ENCODE results near the gene TRIM3.

Gene TRIM3

DNA sequence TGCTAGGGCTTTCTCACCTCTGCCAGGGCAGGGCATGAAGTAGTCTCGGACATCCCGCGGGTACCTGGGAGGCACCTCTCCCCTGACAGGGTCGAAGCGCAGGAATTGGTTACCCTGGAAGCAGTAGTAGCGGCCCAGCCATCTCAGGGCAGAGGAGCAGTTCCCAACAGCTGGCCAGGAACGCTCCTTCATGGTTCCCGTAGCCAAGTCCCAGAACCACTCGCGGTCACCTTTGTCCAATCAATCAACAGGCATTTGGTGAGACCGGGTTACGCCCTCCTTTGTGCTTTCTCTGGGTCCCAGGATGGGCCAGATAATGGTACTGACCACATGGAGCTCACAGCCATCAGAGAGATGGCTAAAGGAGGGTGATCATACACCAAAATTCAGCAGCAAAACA, 36.3 kb downstream of the TRIM3 start:
- DNase-seq: no peak

GRCh38 chr11:6433998-6434660, 39.6 kb downstream of the TRIM3 start:
- DNase-seq: peak; percentile 37

DNA sequence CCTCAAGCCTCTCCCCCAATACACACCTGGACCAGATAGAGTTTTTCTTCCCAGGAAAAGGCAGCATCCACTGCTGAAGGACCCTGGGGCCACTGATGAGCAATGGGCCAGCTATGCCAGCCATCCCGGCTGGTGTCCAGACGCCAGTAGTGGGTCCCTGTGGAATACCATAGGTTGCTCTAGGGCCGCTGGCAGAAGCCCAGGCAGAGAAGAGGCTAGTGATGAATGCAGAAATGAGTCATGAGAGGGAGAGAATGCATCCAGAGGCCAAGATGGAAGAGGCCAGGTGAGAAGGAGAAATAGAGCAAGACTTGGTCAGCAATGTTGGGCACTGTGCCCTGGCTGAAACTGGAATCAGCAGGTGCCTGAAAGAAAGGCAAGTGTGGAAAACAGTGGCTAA, 41.9 kb downstream of the TRIM3 start:
- DNase-seq: no peak

DNA sequence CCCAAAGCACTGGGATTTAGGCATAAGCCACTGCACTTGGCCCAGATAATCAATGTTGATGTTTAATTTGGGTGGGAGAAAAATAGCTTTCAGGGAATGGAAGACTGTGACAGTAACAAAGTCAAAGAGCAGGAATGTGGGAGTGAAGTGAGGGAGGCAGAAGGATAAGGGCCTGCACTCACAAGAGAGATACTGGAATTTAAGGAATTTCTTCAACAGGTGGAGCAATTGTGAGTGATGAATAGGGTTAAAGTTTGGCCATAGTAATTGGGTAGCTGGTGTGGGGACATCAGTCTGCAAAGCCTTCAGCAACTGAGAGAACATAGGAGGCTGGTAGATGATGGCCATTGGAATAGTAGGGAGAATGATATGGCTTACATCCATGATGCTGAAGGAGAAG, 46.2 kb downstream of the TRIM3 start:
- no peak for DNase-seq

GRCh38 chr11:6420677-6421076, 53.1 kb downstream of the TRIM3 start:
- no peak for DNase-seq

DNA sequence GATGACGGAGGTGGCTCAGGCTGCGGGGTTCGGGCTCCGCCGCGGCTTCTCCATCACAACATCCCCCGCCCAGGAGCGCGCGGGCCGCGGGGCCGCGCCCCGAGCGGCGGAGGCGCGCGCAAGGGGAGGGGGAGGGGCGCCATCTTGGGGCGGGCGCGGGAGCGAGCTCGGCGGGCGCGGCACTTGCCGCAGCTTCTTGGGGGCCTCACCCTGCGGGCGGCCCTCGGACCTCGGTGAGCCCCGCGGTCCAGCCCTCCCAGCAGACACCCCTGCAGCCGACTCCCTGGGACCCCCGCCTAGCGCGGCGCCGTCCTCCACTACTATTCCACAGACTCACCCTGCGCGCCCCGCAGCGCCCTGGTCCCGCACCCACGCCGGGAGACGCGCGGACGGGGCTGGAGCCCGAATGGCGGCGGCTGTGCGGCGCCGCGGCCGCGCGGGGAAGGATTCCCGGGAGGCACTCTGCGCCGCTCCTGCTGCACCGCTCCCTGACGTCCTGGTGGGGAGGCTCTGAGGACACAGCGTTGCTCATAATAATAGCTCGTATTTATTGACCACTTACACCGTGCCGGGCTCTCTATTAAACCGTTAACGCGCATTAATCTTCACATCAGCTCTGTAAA, 54.6 kb downstream of the TRIM3 start, which contains the start of gene APBB1:
APBB1 (minus strand) TSS at position 86 of the 623 bp plus-strand sequence. CDS start 7,747 bp downstream, outside the sequence.
- DNase-seq: no peak

- DNase-seq: no peak
These were observed 55.2 kb downstream of the TRIM3 start for GRCh38 chr11:6418557-6419008.

DNA sequence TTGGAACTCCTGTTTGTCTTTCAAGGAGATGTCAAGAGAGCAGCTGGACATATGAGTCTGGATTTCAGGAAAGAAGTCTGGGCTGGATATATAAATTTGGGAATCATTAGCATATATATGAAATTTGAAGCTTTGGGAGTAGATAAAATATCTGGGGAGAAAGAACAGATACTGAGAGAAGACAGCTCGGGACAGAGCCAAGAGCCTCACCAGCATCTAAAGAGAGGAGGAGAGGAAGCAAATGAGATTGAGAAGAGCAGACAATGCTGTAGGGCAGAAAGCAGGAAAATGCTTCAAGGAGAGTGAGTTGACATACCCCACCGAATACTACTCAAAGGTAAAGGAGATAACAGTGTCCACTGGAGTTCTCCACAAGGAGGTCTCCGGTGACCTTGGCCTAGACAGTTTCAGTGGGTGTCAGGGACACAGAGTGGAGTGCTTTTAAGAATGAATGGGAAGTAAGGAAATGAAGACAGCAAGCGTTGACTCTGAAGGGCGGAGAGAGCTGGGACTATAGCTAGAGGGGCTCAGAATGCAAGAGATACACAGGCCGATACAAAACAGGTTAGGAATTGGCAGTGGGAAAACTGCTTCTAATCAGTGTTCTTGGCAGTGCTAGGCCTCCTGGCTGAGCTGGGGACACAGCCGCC, 55.7 kb downstream of the TRIM3 start:
- no peak for DNase-seq

DNA sequence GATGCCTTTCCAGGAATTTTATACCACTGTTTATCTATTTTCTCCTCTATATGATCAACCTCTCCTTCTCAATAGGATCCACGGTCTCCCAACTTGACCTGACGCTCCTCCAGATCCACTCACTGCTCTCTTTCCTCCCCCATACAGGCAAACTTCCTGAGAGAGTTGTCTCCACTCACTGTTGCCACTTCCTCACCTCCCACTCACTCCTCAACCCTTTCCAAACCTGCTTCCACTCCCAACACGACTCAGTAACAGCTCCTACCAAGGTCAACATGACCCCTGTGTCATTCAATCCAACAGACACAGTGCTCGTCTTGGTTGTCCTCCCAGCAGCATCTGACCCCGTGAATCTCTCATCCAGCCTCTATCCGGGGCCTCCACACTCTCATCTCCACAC, 57.9 kb downstream of the TRIM3 start:
- DNase-seq: no peak

- no peak for DNase-seq
These were observed 58.8 kb downstream of the TRIM3 start for GRCh38 chr11:6414874-6415328.

DNA sequence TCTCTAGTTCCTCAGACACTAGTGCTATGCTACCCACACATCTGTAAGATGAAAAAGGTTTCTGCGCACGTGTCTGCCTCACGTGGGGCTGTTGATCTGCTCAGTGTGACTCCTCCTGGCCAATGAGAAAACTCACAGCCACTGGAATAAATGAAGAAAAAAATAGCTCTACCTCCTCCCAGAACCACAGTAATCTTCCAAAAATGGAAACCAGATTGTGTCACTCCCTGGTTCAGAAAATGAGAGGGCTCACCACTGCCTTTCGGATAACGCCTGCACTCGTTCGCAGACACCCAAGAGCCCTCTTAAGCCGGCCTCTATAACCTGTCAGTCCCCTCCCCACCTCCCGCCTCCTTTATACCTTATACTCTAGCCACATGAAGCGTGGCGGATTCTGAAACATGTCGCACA, 59.9 kb downstream of the TRIM3 start:
- no peak for DNase-seq

DNA sequence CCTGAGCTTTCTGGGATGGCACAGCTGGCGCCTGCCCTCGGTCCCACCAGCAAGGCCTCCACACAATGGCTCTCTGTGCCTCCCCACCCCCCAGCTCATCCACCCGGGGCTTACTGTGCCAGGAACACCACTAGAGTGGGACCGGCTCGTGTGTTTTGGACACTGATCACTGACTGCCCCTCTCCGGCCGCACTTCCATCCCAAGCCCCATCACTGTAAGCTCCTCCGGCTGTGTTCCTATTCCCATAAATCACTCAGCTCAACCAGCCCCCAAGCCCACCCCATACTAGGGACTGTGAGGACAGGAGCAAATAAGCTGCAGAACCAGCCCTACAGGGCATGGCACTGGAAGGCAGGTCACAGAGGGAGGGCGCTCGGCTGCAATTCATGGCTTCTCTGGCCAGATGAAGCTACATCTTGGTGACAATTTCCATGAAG, 62.1 kb downstream of the TRIM3 start:
- no peak for DNase-seq

DNA sequence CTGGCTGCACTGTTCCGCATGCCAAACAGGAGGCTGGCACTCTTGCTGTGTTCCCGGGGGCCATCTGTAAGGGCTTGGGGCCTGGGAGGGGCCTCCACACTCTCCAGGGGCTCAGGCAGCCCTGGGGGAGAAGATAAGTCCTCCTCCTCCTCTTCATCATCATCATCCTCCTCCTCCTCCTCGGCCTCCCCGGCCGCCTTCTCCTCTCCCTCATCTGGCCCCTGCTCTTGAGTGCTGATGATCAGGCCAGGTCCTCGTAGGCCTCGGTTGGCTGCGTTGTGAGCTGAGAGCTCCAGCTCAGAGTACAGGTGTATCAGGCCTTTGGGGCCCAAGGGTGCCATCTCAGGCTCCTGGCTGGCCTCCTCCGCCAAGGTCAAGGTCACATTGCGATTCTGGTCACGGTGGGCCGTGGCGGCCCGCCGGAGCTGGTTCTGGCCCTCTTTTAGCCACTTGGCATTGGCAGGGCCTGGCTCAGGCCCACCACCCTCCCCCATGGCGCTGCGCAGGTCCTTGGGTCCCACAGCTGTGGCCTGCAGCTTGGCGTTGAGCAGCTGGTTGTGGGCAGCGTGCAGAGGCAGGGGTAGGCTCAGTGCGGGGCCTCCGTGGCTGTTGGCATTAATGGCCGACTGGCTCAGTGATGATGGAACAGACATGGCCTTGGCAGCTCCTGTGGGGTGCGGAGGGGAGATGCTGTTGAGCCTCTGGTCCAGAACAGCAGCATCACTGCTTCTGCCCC, 62.9 kb downstream of the TRIM3 start:
- DNase-seq: no peak

DNA sequence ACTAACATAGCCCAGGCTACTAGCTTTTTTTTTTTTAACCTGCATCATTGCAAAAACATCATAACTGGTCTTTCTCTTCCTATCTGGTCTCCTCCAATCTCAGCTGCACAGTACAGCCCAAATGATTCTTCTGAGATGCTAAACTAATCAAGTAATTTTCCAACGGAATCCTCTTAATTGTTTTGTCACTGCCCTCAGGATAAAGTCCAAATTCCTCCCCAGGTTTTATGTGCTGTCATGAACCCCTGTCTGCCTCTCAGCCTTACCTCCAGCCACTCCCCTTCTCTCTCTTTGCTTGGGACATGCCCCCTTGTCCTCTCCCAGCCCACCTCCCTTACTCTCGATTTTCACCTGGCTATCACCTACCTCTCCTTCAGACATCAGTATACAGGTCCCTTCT, 67.4 kb downstream of the TRIM3 start:
- DNase-seq: no peak

DNA sequence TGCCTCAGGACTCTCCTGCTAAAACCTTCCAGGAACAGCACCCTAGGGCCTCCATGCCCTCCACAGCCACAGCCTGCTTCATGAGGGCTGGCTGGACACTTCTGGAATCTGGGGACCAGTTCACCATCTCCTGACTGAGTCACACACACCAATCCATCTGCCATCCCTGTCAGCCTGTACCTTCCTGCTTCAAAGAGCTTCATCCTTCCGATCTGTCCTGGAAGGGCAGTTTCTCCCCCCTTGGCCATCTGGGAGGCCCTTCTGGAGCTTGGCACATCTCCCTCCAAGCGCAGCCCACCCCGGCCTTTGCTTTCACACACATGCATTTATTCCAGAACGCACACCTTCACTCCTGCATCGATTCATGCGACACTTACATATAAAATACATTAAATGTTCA, 67.9 kb downstream of the TRIM3 start:
- DNase-seq: no peak

- DNase-seq: no peak
These were observed 68.6 kb downstream of the TRIM3 start for GRCh38 chr11:6405052-6405667.

GRCh38 chr11:6404342-6405051, 69.2 kb downstream of the TRIM3 start:
- DNase-seq: no peak

- no peak for DNase-seq
These were observed 70.2 kb downstream of the TRIM3 start for GRCh38 chr11:6403539-6403938.

DNA sequence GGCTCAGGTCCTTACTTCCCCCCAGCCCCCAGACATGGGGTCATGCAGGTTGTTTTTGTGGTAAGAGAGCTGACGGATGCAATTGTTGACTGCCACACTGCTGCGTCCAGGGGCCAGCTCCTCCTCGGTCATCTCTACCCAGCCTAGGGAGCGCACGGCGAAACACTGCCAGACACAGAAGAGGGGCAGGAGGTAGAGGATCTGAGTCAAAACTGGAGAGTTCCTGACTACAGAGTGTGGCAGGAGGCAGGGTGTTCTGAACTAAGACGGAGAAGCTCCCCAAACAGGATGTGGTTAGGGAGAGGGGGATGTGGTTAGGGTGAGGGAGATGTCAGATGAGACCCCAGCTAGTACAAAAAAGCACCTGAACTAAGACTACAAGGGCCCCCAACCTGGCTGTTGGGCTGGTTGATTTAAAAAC, 71.2 kb downstream of the TRIM3 start:
- DNase-seq: no peak

- DNase-seq: no peak
These were observed 71.7 kb downstream of the TRIM3 start for GRCh38 chr11:6402061-6402470.

- no peak for DNase-seq
These were observed 72.3 kb downstream of the TRIM3 start for GRCh38 chr11:6401464-6401863.
